HepG2 (cell line): ENCODE data around the gene NR3C2.

ENCODE experiments used
- BHLHE40 ChIP-seq: IDR thresholded peaks from 2 replicates; pipeline ENCODE4 v1.6.1; 2011; ENCODE audit warnings: low read length, improper control_type of control experiment
- POLR2AphosphoS5 ChIP-seq: IDR thresholded peaks from 2 replicates; pipeline ENCODE4 v1.6.1; 2012; ENCODE audit warnings: low read depth, low read length
- SRSF1 ChIP-seq: fragments of 200-400 bp; formaldehyde crosslinking; optimal IDR thresholded peaks from 2 replicates; pipeline ENCODE3; 2017; ENCODE audit warnings: mild to moderate bottlenecking, low read depth, low read length, moderate library complexity
- TF ChIP-seq, protein P1 (sequence below): sonication (generic); formaldehyde crosslinking; conservative IDR thresholded peaks from 2 replicates; pipeline ENCODE4 v1.4.0; 2020; ENCODE audit warnings: missing genetic modification reagents
- TF ChIP-seq, protein P2 (sequence below): sonication (generic); formaldehyde crosslinking; IDR thresholded peaks from 2 replicates; pipeline ENCODE4 v1.4.0; 2020; ENCODE audit warnings: mild to moderate bottlenecking, missing genetic modification reagents
- TF ChIP-seq, protein P3 (sequence below): sonication (generic); formaldehyde crosslinking; IDR thresholded peaks from 2 replicates; pipeline ENCODE4 v1.5.0; 2020; ENCODE audit warnings: mild to moderate bottlenecking, missing genetic modification reagents

DNA sequence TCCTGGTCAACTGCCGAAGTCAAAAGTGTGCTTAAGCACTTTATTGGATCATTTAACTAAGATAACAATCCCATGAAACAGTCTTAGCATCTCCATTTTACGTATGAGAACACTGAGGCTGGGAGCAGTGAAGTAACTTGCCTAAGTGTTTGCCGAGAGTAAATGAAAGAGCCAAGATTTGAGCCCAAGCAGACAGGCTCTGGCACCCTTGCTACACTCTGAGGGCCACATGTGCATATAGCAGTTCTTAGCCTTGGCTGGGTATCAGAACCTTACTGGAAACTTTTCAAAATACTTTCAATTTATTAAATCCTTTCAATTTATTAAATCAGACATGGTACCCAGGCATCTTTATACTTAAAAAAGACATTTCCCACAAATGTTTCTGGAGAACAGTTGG lies 225.9 kb downstream of the NR3C2 start:
- TF ChIP-seq SRSF1 (no peak), BHLHE40 (no peak), POLR2AphosphoS5 (no peak)
- TF ChIP-seq, protein P1, sequence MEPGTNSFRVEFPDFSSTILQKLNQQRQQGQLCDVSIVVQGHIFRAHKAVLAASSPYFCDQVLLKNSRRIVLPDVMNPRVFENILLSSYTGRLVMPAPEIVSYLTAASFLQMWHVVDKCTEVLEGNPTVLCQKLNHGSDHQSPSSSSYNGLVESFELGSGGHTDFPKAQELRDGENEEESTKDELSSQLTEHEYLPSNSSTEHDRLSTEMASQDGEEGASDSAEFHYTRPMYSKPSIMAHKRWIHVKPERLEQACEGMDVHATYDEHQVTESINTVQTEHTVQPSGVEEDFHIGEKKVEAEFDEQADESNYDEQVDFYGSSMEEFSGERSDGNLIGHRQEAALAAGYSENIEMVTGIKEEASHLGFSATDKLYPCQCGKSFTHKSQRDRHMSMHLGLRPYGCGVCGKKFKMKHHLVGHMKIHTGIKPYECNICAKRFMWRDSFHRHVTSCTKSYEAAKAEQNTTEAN (CRISPR knock-in tag), result no peak
- TF ChIP-seq, protein P2, sequence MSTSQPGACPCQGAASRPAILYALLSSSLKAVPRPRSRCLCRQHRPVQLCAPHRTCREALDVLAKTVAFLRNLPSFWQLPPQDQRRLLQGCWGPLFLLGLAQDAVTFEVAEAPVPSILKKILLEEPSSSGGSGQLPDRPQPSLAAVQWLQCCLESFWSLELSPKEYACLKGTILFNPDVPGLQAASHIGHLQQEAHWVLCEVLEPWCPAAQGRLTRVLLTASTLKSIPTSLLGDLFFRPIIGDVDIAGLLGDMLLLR (CRISPR knock-in tag), result no peak
- TF ChIP-seq, protein P3, sequence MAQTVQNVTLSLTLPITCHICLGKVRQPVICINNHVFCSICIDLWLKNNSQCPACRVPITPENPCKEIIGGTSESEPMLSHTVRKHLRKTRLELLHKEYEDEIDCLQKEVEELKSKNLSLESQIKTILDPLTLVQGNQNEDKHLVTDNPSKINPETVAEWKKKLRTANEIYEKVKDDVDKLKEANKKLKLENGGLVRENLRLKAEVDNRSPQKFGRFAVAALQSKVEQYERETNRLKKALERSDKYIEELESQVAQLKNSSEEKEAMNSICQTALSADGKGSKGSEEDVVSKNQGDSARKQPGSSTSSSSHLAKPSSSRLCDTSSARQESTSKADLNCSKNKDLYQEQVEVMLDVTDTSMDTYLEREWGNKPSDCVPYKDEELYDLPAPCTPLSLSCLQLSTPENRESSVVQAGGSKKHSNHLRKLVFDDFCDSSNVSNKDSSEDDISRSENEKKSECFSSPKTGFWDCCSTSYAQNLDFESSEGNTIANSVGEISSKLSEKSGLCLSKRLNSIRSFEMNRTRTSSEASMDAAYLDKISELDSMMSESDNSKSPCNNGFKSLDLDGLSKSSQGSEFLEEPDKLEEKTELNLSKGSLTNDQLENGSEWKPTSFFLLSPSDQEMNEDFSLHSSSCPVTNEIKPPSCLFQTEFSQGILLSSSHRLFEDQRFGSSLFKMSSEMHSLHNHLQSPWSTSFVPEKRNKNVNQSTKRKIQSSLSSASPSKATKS (CRISPR knock-in tag), result no peak
